ENCODE measurements around the gene FUZ.

- TF ChIP-seq CTCF (IDR thresholded peaks at IDR 0.05) (no peak), POLR2A (IDR thresholded peaks at IDR 0.05) (no peak)
Measured at GRCh38 chr19:49803529-49803856, 9.6 kb downstream of the FUZ start.

Data from esophagus squamous epithelium (tissue), 4 donors.